Measurements from ENCODE around the gene RNF144B.

RNF144B gene

GRCh38 chr6:18412068-18412467, 24.9 kb downstream of the RNF144B start:
- DNase-seq, result no peak

GRCh38 chr6:18412644-18413043, 25.5 kb downstream of the RNF144B start:
- no peak for DNase-seq

GRCh38 chr6:18413381-18413780, 26.2 kb downstream of the RNF144B start:
- DNase-seq, result no peak

GRCh38 chr6:18414116-18414515, 27.0 kb downstream of the RNF144B start:
- no peak for DNase-seq

GRCh38 chr6:18415207-18415606, 28.1 kb downstream of the RNF144B start:
- DNase-seq, result no peak

GRCh38 chr6:18415671-18416340, 28.7 kb downstream of the RNF144B start:
- DNase-seq, result no peak

GRCh38 chr6:18416341-18416679, 29.2 kb downstream of the RNF144B start:
- DNase-seq, result no peak

GRCh38 chr6:18420328-18420727, 33.2 kb downstream of the RNF144B start:
- DNase-seq, result no peak

GRCh38 chr6:18422136-18422535, 35.0 kb downstream of the RNF144B start:
- DNase-seq, result no peak

- no peak for DNase-seq
Observed at GRCh38 chr6:18423426-18423825, 36.3 kb downstream of the RNF144B start.

GRCh38 chr6:18424201-18424600, 37.1 kb downstream of the RNF144B start:
- DNase-seq, result no peak

GRCh38 chr6:18425218-18425617, 38.1 kb downstream of the RNF144B start:
- no peak for DNase-seq

GRCh38 chr6:18427296-18427695, 40.1 kb downstream of the RNF144B start:
- no peak for DNase-seq

- no peak for DNase-seq
Observed at GRCh38 chr6:18429655-18430297, 42.6 kb downstream of the RNF144B start.

- DNase-seq, result no peak
Observed at GRCh38 chr6:18431581-18431980, 44.4 kb downstream of the RNF144B start.

- DNase-seq, result no peak
Observed at GRCh38 chr6:18432180-18432579, 45.0 kb downstream of the RNF144B start.

GRCh38 chr6:18432619-18433018, 45.5 kb downstream of the RNF144B start:
- DNase-seq, result no peak

GRCh38 chr6:18433059-18433458, 45.9 kb downstream of the RNF144B start:
- no peak for DNase-seq

GRCh38 chr6:18436341-18436740, 49.2 kb downstream of the RNF144B start:
- DNase-seq, result no peak

- no peak for DNase-seq
Observed at GRCh38 chr6:18439581-18439980, 52.4 kb downstream of the RNF144B start.

GRCh38 chr6:18441251-18441979, 54.3 kb downstream of the RNF144B start:
- DNase-seq, result no peak

- DNase-seq, result no peak
Observed at GRCh38 chr6:18444111-18444510, 57.0 kb downstream of the RNF144B start.

- no peak for DNase-seq
Observed at GRCh38 chr6:18445228-18445627, 58.1 kb downstream of the RNF144B start.

GRCh38 chr6:18446771-18447170, 59.6 kb downstream of the RNF144B start:
- DNase-seq, result no peak
